ENCODE data around the gene FANCI.

FANCI gene

DNA sequence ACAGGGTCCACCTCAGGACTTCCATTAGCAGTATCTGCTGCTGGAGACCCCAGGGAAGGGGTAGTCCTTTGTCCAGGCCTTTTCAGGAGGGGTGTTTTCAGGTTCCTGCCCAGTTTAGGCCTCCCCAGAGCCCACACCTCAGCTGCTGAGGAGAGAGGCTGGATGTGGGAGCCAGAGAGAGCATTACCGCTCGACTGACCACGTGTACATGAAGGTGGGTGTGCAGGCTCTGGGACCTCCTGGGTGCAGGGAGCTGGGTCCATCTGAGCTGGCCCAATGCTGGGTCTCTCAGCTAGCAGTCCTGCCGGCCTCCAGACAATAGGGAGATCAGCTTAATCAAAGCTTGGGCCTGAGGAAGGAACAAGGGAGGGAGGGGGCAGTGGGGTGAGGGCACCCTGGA is 120.0 kb downstream of the FANCI start:
- FAIRE-seq: no peak

DNA sequence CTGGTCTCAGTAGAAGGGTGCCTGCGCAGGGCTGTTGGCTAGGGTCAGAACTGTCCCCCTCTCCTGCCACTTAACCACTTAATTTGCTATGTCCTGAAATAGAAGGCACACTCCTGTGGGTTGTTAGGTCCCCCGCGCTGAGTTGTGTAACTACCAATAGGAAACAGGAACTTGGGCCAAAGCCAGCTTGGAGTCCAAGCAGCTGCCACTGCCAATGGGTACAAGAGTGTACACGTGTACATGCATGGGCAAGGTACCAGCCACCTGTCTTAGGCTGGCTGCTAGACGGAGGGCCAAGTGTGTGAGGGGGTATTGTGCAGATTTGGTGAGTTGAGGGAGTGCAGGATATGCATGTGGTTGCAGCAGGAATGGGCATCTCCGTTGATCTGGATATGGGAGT is 120.6 kb downstream of the FANCI start:
- no peak for FAIRE-seq

DNA sequence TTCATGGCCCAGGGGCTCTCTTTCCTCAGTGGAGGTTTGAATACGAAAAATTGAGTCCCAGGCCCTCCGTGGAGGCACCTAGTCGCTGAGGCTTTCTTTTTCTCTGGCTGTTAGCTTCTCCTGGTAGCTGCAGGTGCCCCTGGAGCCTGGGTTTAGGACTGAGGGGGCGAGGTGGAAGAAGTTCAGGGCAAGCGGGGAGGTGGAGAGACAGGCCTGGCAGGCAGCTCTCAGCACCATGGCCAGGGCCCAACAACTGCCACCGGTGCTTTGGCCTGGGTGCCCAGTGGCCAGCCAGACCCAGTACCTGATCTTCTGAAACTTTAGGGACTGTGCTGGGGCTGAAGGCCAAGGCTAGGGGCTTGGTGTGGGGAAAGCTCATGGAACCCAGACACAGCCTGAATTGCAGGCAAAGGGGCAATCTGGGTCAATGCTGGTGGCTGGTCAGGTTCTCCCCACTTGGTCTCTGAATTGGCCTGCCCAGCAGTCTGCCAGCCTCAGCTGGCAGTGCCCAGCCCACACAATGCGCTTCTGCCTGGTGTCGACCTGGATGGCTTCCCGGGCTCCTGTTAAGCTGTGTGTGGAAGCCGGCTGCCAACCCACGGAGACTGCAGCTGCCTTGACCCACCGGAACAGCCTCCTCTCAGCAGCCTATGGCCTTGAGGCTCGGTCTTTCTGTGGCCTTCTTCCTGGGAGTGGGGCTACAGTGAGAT is 121.1 kb downstream of the FANCI start:
- no peak for FAIRE-seq

- FAIRE-seq: no peak
Observed at GRCh38 chr15:89365462-89366065, 121.8 kb downstream of the FANCI start.
